Panc1 (cell line): ENCODE data around the gene SYN1. TPM values are rescaled to one million over a fixed set of nuclear protein-coding genes. Genes with fewer than 3 reads are reported as not detected.
"Not testable (repeated sequence)": the region's sequence is repeated elsewhere in the genome, so short reads cannot be mapped to it uniquely, and the experiment has no call there.

Experiments used
- ATAC-seq: fragments of 200-7000 bp; cut with Tn5 transposase; 2 replicates; pipeline ENCODE4 v1.9.1; 2020; ENCODE audit warnings: mild to moderate bottlenecking, moderate library complexity
- Bru-seq: library from RNA; stranded (reverse); fragments of 400-500 nt; gene quantifications from one replicate; lab custom pipeline; 2021; lab: Mats Ljungman, UMichigan
- BruChase-seq, 2 experiments: library from RNA; stranded (reverse); fragments of 400-500 nt; gene quantifications; one replicate each; lab custom pipeline; 2021; lab: Mats Ljungman, UMichigan
- BruUV-seq: library from RNA; stranded (reverse); fragments of 400-500 nt; replicated peaks from 2 replicates; lab custom pipeline; 2021; lab: Mats Ljungman, UMichigan
- CTCF ChIA-PET: fragments of 300-600 bp; sonication (Branson Sonifier 250); formaldehyde crosslinking; loops from one replicate; lab custom pipeline; 2022; ENCODE audit warnings: antibody characterized with exemption; lab: Charles Lee
- POLR2A ChIA-PET: fragments of 300-600 bp; sonication (Branson Sonifier 250); formaldehyde crosslinking; loops from one replicate; lab custom pipeline; 2022; ENCODE audit warnings: antibody characterized with exemption; lab: Charles Lee
- DNase-seq: peaks from one replicate; pipeline ENCODE4 v3.0.0-alpha.2; 2010; ENCODE audit warnings: low read depth, low spot score
- H3K27ac ChIP-seq: 2 replicates; pipeline ENCODE4 v1.5.1; 2011; ENCODE audit warnings: mild to moderate bottlenecking, low read length, inconsistent platforms
- H3K27me3 ChIP-seq: fragments of 200-500 bp; sonication (Bioruptor generic); 2 replicates; pipeline ENCODE4 v1.6.0; 2014; ENCODE audit warnings: low read length, inconsistent platforms; ENCODE audit not compliant: control insufficient read depth, insufficient read depth
- H3K36me3 ChIP-seq: fragments of 200-500 bp; sonication (Bioruptor generic); 2 replicates; pipeline ENCODE4 v1.5.1; 2014; ENCODE audit warnings: inconsistent platforms, mild to moderate bottlenecking, low read length, moderate library complexity; ENCODE audit not compliant: control insufficient read depth, insufficient read depth
- H3K4me1 ChIP-seq: 2 replicates; pipeline ENCODE4 v1.5.1; 2011; ENCODE audit warnings: inconsistent platforms, mild to moderate bottlenecking, low read length, moderate library complexity; ENCODE audit not compliant: control insufficient read depth, insufficient read depth
- H3K4me3 ChIP-seq, 2 experiments: 2 replicates each; pipeline ENCODE4 v1.5.1; 2011 to 2012; ENCODE audit warnings: low read depth in 2 of 2, low read length in 2 of 2, mild to moderate bottlenecking in 2 of 2, inconsistent platforms in 1 of 2, moderate library complexity in 1 of 2
- H3K9me3 ChIP-seq: fragments of 200-500 bp; sonication (Bioruptor generic); 2 replicates; pipeline ENCODE4 v1.5.1; 2014; ENCODE audit warnings: low read depth, mild to moderate bottlenecking, inconsistent platforms, low read length, moderate library complexity; ENCODE audit not compliant: control insufficient read depth, insufficient read depth
- POLR2AphosphoS5 ChIP-seq: IDR thresholded peaks from 2 replicates; pipeline ENCODE4 v1.6.1; 2012; ENCODE audit warnings: mild to moderate bottlenecking, low read depth, low read length, moderate library complexity
- SIN3A ChIP-seq: IDR thresholded peaks from 2 replicates; pipeline ENCODE4 v1.6.1; 2012; ENCODE audit warnings: low read depth, mild to moderate bottlenecking, low read length, moderate library complexity, borderline replicate concordance; ENCODE audit not compliant: insufficient read depth
- TCF7L2 ChIP-seq: IDR thresholded peaks from 2 replicates; pipeline ENCODE4 v1.6.1; 2011; ENCODE audit warnings: mild to moderate bottlenecking, low read depth, low read length, inconsistent platforms
- in situ Hi-C: cut with HindIII; loops from 2 replicates; pipeline ENCODE4 v1.10.0; 2016; ENCODE audit warnings: low sequenced_read_pairs, low pct_unique_long_range_greater_than_20kb
- intact Hi-C: fragments of 100-400 bp; cut with micrococcal nuclease; formaldehyde crosslinking; loops from one replicate; pipeline ENCODE4 v1.10.0; 2022; ENCODE audit not compliant: unreplicated experiment
- long read RNA-seq: library from polyadenylated mRNA; unstranded; transcript quantifications from one replicate; pipeline ENCODE4 v2.0.0, GENCODE V29; 2021; ENCODE audit not compliant: unreplicated experiment
- polyA plus RNA-seq: library from polyadenylated mRNA; unstranded; fragments of >200 nt; gene quantifications from one replicate; pipeline ENCODE4 v1.2.1, GENCODE V29; 2012; ENCODE audit warnings: missing spikeins; ENCODE audit not compliant: insufficient read length
- total RNA-seq: library from RNA; stranded (reverse); gene quantifications from one replicate; pipeline ENCODE4 v1.2.1, GENCODE V29; 2021; ENCODE audit not compliant: unreplicated experiment
- TF ChIP-seq, protein P1 (sequence below), 2 experiments: IDR thresholded peaks; 2 replicates each; pipeline ENCODE4 v1.6.1; 2011 to 2012; ENCODE audit warnings: low read depth in 2 of 2, control low read depth in 1 of 2, low read length in 1 of 2, mild to moderate bottlenecking in 1 of 2, moderate library complexity in 1 of 2; ENCODE audit not compliant: insufficient read depth in 1 of 2
- TF ChIP-seq, protein P2 (sequence below): fragments of 450-650 bp; IDR thresholded peaks from 2 replicates; pipeline ENCODE4 v1.5.1; 2017; ENCODE audit warnings: mild to moderate bottlenecking

Gene SYN1
- 1.0 TPM for total RNA-seq
- 1.4 TPM for polyA plus RNA-seq
- percentile 27 among the genes with signal in this experiment for Bru-seq, nascent RNA
- BruChase-seq, experiment 1, labeled RNA remaining after a 2-hour chase = percentile 22 among the genes with signal in this experiment
- BruChase-seq, experiment 2, labeled RNA remaining after a 6-hour chase = percentile 28 among the genes with signal in this experiment
- long read RNA-seq, partial matches to known transcripts = 1 of 4 reads
- long read RNA-seq, other reads (novel, unspliced or antisense) = 0 of 4 reads

DNA sequence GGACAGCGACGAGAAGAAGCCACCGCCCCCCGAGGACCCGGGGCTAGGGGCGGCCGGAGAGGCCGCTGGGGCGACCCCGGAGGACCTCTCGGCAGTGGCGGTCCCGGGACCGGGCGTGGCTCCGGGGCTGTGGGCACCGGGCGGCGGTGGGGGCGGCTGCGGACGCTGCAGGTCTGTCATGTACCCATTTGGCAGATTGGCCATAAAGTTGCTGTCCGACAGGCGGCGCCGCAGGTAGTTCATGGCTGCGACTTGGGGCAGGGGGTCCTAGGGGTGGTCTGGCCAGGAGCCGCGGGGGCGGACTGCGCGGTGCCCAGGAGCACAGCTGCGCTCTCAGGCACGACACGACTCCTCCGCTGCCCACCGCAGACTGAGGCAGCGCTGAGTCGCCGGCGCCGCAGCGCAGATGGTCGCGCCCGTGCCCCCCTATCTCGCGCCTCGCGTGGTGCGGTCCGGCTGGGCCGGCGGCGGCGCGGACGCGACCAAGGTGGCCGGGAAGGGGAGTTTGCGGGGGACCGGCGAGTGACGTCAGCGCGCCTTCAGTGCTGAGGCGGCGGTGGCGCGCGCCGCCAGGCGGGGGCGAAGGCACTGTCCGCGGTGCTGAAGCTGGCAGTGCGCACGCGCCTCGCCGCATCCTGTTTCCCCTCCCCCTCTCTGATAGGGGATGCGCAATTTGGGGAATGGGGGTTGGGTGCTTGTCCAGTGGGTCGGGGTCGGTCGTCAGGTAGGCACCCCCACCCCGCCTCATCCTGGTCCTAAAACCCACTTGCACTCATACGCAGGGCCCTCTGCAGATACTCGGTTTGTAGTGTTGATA lies at the start of gene SYN1:
Gene SYN1, minus strand, starts transcription at position 372 of the 817 bp plus-strand sequence. Its CDS starts 129 bp downstream, at position 243.
- no TSS peak for BruUV-seq
- in situ Hi-C loops (no loop called here), intact Hi-C loops (no loop called here)
- H3K4me1 ChIP-seq = no peaks in the 10 kb centered on the region
- ChIA-PET CTCF (no interaction called here), POLR2A (no interaction called here)
- no peak within 1 kb of the TSS for H3K27ac ChIP-seq
- H3K9me3 ChIP-seq = no peaks in the 10 kb centered on the region
- peak; percentile 85 for ATAC-seq
- no peak for TF ChIP-seq POLR2AphosphoS5
- TF ChIP-seq SIN3A = 0 out of 2 replicates have a peak, but pooled peaks have one; percentile 45
- TF ChIP-seq, protein P1, sequence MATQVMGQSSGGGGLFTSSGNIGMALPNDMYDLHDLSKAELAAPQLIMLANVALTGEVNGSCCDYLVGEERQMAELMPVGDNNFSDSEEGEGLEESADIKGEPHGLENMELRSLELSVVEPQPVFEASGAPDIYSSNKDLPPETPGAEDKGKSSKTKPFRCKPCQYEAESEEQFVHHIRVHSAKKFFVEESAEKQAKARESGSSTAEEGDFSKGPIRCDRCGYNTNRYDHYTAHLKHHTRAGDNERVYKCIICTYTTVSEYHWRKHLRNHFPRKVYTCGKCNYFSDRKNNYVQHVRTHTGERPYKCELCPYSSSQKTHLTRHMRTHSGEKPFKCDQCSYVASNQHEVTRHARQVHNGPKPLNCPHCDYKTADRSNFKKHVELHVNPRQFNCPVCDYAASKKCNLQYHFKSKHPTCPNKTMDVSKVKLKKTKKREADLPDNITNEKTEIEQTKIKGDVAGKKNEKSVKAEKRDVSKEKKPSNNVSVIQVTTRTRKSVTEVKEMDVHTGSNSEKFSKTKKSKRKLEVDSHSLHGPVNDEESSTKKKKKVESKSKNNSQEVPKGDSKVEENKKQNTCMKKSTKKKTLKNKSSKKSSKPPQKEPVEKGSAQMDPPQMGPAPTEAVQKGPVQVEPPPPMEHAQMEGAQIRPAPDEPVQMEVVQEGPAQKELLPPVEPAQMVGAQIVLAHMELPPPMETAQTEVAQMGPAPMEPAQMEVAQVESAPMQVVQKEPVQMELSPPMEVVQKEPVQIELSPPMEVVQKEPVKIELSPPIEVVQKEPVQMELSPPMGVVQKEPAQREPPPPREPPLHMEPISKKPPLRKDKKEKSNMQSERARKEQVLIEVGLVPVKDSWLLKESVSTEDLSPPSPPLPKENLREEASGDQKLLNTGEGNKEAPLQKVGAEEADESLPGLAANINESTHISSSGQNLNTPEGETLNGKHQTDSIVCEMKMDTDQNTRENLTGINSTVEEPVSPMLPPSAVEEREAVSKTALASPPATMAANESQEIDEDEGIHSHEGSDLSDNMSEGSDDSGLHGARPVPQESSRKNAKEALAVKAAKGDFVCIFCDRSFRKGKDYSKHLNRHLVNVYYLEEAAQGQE (IDR thresholded peaks at IDR 0.05; ENCODE audit: insufficient read depth in 1 of 2, low read depth in 2 of 2, low read length in 1 of 2) = peak; percentile 96 to 100
- TF ChIP-seq, protein P2, sequence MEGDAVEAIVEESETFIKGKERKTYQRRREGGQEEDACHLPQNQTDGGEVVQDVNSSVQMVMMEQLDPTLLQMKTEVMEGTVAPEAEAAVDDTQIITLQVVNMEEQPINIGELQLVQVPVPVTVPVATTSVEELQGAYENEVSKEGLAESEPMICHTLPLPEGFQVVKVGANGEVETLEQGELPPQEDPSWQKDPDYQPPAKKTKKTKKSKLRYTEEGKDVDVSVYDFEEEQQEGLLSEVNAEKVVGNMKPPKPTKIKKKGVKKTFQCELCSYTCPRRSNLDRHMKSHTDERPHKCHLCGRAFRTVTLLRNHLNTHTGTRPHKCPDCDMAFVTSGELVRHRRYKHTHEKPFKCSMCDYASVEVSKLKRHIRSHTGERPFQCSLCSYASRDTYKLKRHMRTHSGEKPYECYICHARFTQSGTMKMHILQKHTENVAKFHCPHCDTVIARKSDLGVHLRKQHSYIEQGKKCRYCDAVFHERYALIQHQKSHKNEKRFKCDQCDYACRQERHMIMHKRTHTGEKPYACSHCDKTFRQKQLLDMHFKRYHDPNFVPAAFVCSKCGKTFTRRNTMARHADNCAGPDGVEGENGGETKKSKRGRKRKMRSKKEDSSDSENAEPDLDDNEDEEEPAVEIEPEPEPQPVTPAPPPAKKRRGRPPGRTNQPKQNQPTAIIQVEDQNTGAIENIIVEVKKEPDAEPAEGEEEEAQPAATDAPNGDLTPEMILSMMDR = peak; percentile 39
- TF ChIP-seq TCF7L2 = peak; percentile 62
- H3K27me3 ChIP-seq = no peaks in the 10 kb centered on the region; the same call in 1 of the 2 replicates
- H3K36me3 ChIP-seq = no peaks in the 10 kb centered on the region
- H3K4me3 ChIP-seq = peak within 1 kb of the TSS; percentile 40 to 49
- DNase-seq = no peak

DNA sequence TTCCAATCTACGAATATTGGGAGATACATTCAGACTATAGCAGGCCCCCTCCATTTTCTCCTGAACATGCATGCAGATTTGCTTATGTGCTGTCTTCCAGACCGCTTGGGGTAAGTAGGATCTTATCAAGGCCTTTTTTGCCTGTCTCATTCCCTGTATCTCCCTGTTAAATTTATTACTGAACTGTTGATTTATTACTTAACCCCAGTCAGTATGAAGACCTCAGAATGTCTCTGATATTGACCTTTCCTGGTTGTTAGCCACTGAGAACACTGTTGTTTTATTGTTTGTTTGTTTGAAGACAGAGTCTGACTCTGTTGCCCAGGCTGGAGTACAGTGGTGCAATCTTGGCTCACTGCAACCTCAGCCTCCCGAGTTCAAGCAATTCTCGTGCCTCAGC lies 46.1 kb upstream of the SYN1 start:
- H3K9me3 ChIP-seq, H3K4me3 ChIP-seq, H3K4me1 ChIP-seq, ATAC-seq, CTCF ChIA-PET, H3K27ac ChIP-seq, BruUV-seq, H3K27me3 ChIP-seq, H3K36me3 ChIP-seq, DNase-seq, in situ Hi-C loops, intact Hi-C loops, POLR2A ChIA-PET: not testable (repeated sequence)
